ENCODE measurements around the gene DVL2.
"Not testable (repeated sequence)": the region's sequence is repeated elsewhere in the genome, so short reads cannot be mapped to it uniquely, and the experiment has no call there.

Gene DVL2

GRCh38 chr17:7248796-7249195, 14.5 kb upstream of the DVL2 start:
- peak overlapping the region; percentile 77 for H3K4me3 ChIP-seq (ENCODE audit: low read depth, low read length, poor library complexity, severe bottlenecking)
- no peak for TF ChIP-seq CTCF (IDR thresholded peaks at IDR 0.05; ENCODE audit: low read length)
- no peak for TF ChIP-seq EZH2 (IDR thresholded peaks at IDR 0.05; ENCODE audit: borderline replicate concordance, low read length)
- no peaks in the 10 kb centered on the region for H3K27me3 ChIP-seq (ENCODE audit: insufficient read depth, low read length)
- no peaks in the 10 kb centered on the region for H4K20me1 ChIP-seq (ENCODE audit: insufficient read depth, low read length)
- H3K27ac ChIP-seq (ENCODE audit: low read depth, low read length, poor library complexity, severe bottlenecking): no peak overlapping the region
- H3K79me2 ChIP-seq (ENCODE audit: insufficient read depth, low read length): peaks cover 31% of the 10 kb centered on the region
- H3F3A ChIP-seq (ENCODE audit: insufficient read depth, low read length): no peaks in the 10 kb centered on the region
- H3K9ac ChIP-seq (ENCODE audit: low read length): peak overlapping the region; percentile 97; the same call in 1 of the 2 replicates
- no peaks in the 10 kb centered on the region for H3K9me3 ChIP-seq (ENCODE audit: low read length)
- no peaks in the 10 kb centered on the region for H3K9me2 ChIP-seq (ENCODE audit: low read depth, low read length)
- H3K4me1 ChIP-seq (ENCODE audit: insufficient read depth, low read length, severe bottlenecking): peaks cover 32% of the 10 kb centered on the region
- H3K4me2 ChIP-seq (ENCODE audit: low read length): peak overlapping the region; percentile 99
- peaks cover 32% of the 10 kb centered on the region for H3K36me3 ChIP-seq (ENCODE audit: insufficient read depth, low read length)
- no peak overlapping the region for H2AFZ ChIP-seq (ENCODE audit: low read length)

- no peaks in the 10 kb centered on the region for H3K27me3 ChIP-seq (ENCODE audit: insufficient read depth, low read length)
- H3K9me2 ChIP-seq (ENCODE audit: low read depth, low read length): no peaks in the 10 kb centered on the region
- H3K36me3 ChIP-seq (ENCODE audit: insufficient read depth, low read length): peaks cover 37% of the 10 kb centered on the region
- H3K9ac ChIP-seq (ENCODE audit: low read length): no peak overlapping the region
- H3K4me1 ChIP-seq (ENCODE audit: insufficient read depth, low read length, severe bottlenecking): peaks cover 29% of the 10 kb centered on the region
- H3K4me3 ChIP-seq (ENCODE audit: low read depth, low read length, poor library complexity, severe bottlenecking): no peak overlapping the region
- H3F3A ChIP-seq (ENCODE audit: insufficient read depth, low read length): no peaks in the 10 kb centered on the region
- H2AFZ ChIP-seq (ENCODE audit: low read length): no peak overlapping the region
- H4K20me1 ChIP-seq (ENCODE audit: insufficient read depth, low read length): no peaks in the 10 kb centered on the region
- H3K79me2 ChIP-seq (ENCODE audit: insufficient read depth, low read length): peaks cover 31% of the 10 kb centered on the region
- no peak overlapping the region for H3K27ac ChIP-seq (ENCODE audit: low read depth, low read length, poor library complexity, severe bottlenecking)
- no peak overlapping the region for H3K4me2 ChIP-seq (ENCODE audit: low read length)
- no peak for TF ChIP-seq EZH2 (IDR thresholded peaks at IDR 0.05; ENCODE audit: borderline replicate concordance, low read length)
- TF ChIP-seq CTCF (IDR thresholded peaks at IDR 0.05; ENCODE audit: low read length): no peak
- H3K9me3 ChIP-seq (ENCODE audit: low read length): no peaks in the 10 kb centered on the region
Measured at GRCh38 chr17:7246779-7247178, 12.5 kb upstream of the DVL2 start.

GRCh38 chr17:7243838-7244237, 9.5 kb upstream of the DVL2 start:
- not testable (repeated sequence) for H3K9me3 ChIP-seq (ENCODE audit: low read length); H3K27me3 ChIP-seq (ENCODE audit: insufficient read depth, low read length); H3K9ac ChIP-seq (ENCODE audit: low read length); H3K79me2 ChIP-seq (ENCODE audit: insufficient read depth, low read length); H3K4me2 ChIP-seq (ENCODE audit: low read length); H3K4me3 ChIP-seq (ENCODE audit: low read depth, low read length, poor library complexity, severe bottlenecking); H2AFZ ChIP-seq (ENCODE audit: low read length); H4K20me1 ChIP-seq (ENCODE audit: insufficient read depth, low read length); H3F3A ChIP-seq (ENCODE audit: insufficient read depth, low read length); H3K9me2 ChIP-seq (ENCODE audit: low read depth, low read length); H3K27ac ChIP-seq (ENCODE audit: low read depth, low read length, poor library complexity, severe bottlenecking)
- Histone ChIP-seq H3K4me1 (ENCODE audit: insufficient read depth, low read length, severe bottlenecking) (peaks cover 30% of the 10 kb centered on the region), H3K36me3 (ENCODE audit: insufficient read depth, low read length) (peaks cover 48% of the 10 kb centered on the region)

GRCh38 chr17:7243453-7243729, 9.1 kb upstream of the DVL2 start:
- H3K27ac ChIP-seq (ENCODE audit: low read depth, low read length, poor library complexity, severe bottlenecking): peak overlapping the region; percentile 34
- H3K4me3 ChIP-seq (ENCODE audit: low read depth, low read length, poor library complexity, severe bottlenecking): peak overlapping the region; percentile 98
- peaks cover 26% of the 10 kb centered on the region for H3K4me1 ChIP-seq (ENCODE audit: insufficient read depth, low read length, severe bottlenecking)
- peak overlapping the region; percentile 98; the same call in 1 of the 2 replicates for H3K9ac ChIP-seq (ENCODE audit: low read length)
- H3K36me3 ChIP-seq (ENCODE audit: insufficient read depth, low read length): peaks cover 49% of the 10 kb centered on the region
- H3K9me3 ChIP-seq (ENCODE audit: low read length): no peaks in the 10 kb centered on the region
- peak overlapping the region; percentile 94 for H3K4me2 ChIP-seq (ENCODE audit: low read length)
- H3K9me2 ChIP-seq (ENCODE audit: low read depth, low read length): no peaks in the 10 kb centered on the region
- 0 out of 2 replicates have a peak, but pooled peaks cover 10% of the 10 kb centered on the region for H3F3A ChIP-seq (ENCODE audit: insufficient read depth, low read length)
- no peaks in the 10 kb centered on the region for H3K27me3 ChIP-seq (ENCODE audit: insufficient read depth, low read length)
- TF ChIP-seq CTCF (IDR thresholded peaks at IDR 0.05; ENCODE audit: low read length) (no peak), EZH2 (IDR thresholded peaks at IDR 0.05; ENCODE audit: borderline replicate concordance, low read length) (no peak)
- no peaks in the 10 kb centered on the region for H4K20me1 ChIP-seq (ENCODE audit: insufficient read depth, low read length)
- H3K79me2 ChIP-seq (ENCODE audit: insufficient read depth, low read length): peaks cover 8% of the 10 kb centered on the region
- no peak overlapping the region for H2AFZ ChIP-seq (ENCODE audit: low read length)

All from OCI-LY1 (cell line).